ENCODE measurements around the gene CDH2. TPM values are rescaled to one million over a fixed set of nuclear protein-coding genes. Genes with fewer than 3 reads are reported as not detected.

Gene CDH2
- total RNA-seq, 1 experiment from 2014 or later: 36.2 TPM

DNA sequence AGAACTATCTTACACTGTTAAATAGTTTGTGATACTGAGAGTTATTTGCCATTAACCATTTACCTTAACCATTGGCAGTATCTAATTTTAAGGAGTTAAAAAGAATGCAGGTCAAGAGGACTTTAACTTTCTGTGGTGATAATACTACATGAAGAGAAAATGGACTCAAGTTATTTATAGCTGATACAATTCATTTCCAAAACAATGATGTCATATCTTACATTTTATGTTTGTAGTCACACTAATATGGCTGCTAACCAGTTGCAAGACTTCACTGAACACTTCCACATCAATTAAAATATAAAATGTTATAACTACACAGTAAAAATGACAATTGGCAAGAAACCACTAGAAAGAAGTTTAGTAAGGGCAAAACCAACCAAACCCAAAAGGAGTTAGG lies 77.7 kb downstream of the CDH2 start:
- H2BK15ac ChIP-seq (ENCODE audit: low read depth, low read length): no peak overlapping the region
- H2AFZ ChIP-seq (ENCODE audit: low read length): no peak overlapping the region
- no peak overlapping the region for H4K8ac ChIP-seq (replicated peaks; ENCODE audit: insufficient read length, low read depth, low read length)
- no peaks in the 10 kb centered on the region for H3K23me2 ChIP-seq (ENCODE audit: insufficient read length, low read depth, low read length, poor library complexity, severe bottlenecking)
- H3K4me3 Mint-ChIP-seq: no peak overlapping the region
- H3K27me3 Mint-ChIP-seq (ENCODE audit: low read depth): no peaks in the 10 kb centered on the region
- H2BK5ac ChIP-seq (ENCODE audit: insufficient read length, low read length): no peak overlapping the region
- H3K4me2 ChIP-seq (ENCODE audit: insufficient read depth, insufficient read length, low read length): no peak overlapping the region
- no peak for TF ChIP-seq CTCF (conservative IDR thresholded peaks at IDR 0.05)
- H4K20me1 ChIP-seq (ENCODE audit: control insufficient read depth, insufficient read depth, insufficient read length): no peaks in the 10 kb centered on the region
- no peak overlapping the region for H2BK120ac ChIP-seq (ENCODE audit: low read depth, low read length, poor library complexity, severe bottlenecking)
- no peaks in the 10 kb centered on the region for H3K4me1 Mint-ChIP-seq
- no peaks in the 10 kb centered on the region for H3K9me3 ChIP-seq (ENCODE audit: control insufficient read depth, low read depth, low read length)
- no peak overlapping the region for H3K14ac ChIP-seq (ENCODE audit: insufficient read depth, low read length)
- no peak overlapping the region for H2BK20ac ChIP-seq (ENCODE audit: low read depth, low read length, poor library complexity, severe bottlenecking)
- H3K79me2 ChIP-seq (ENCODE audit: insufficient read depth, low read length): no peaks in the 10 kb centered on the region
- peaks cover 0 to 2% (median 0%) of the 10 kb centered on the region in 3 experiments; a peak in 1 of 7 replicates for H3K36me3 Mint-ChIP-seq (ENCODE audit: insufficient read depth in 1 of 3, low read depth in 3 of 3)
- no peaks in the 10 kb centered on the region for H3K9me3 Mint-ChIP-seq
- H3K18ac ChIP-seq (ENCODE audit: insufficient read length, low read depth, low read length): no peak overlapping the region
- no peak overlapping the region for H3K4ac ChIP-seq (ENCODE audit: low read depth, low read length)
- no peak overlapping the region for H4K91ac ChIP-seq (ENCODE audit: insufficient read length, low read depth, low read length)
- DNase-seq: no peak
- no peak overlapping the region for H3T11ph ChIP-seq (ENCODE audit: low read length)
- H3K27ac ChIP-seq (ENCODE audit: insufficient read length, low read depth, low read length): no peak overlapping the region
- no peak overlapping the region for H3K56ac ChIP-seq (ENCODE audit: insufficient read length, low read depth, low read length)
- H3K4me1 ChIP-seq (ENCODE audit: insufficient read depth, low read length): no peaks in the 10 kb centered on the region
- H3K23ac ChIP-seq (ENCODE audit: insufficient read length, low read depth, low read length): no peak overlapping the region
- H2AK5ac ChIP-seq (ENCODE audit: insufficient read length, low read length): no peak overlapping the region
- H3K27ac Mint-ChIP-seq: no peak overlapping the region
- no peak overlapping the region for H2BK12ac ChIP-seq (ENCODE audit: insufficient read length, low read depth, low read length)
- H3K9ac ChIP-seq (ENCODE audit: extremely low read depth, insufficient read length, low read length): no peak overlapping the region
- no peak overlapping the region for H4K5ac ChIP-seq (ENCODE audit: insufficient read length, low read depth, low read length)
- H3K79me1 ChIP-seq (ENCODE audit: insufficient read depth, low read depth, low read length, poor library complexity, severe bottlenecking): no peaks in the 10 kb centered on the region
- no peaks in the 10 kb centered on the region for H3K27me3 ChIP-seq (ENCODE audit: insufficient read depth, low read length)
